HG03045 (cell line): Measurements from ENCODE around the gene PHF23.

ENCODE experiments used
- ATAC-seq: cut with Tn5 transposase; IDR thresholded peaks from one replicate; pipeline ENCODE4 v1.9.1; 2021; ENCODE audit warnings: mild to moderate bottlenecking, moderate library complexity; ENCODE audit not compliant: unreplicated experiment

PHF23 gene

GRCh38 chr17:7221278-7222092 is 17.8 kb downstream of the PHF23 start:
- no peak for ATAC-seq

- no peak for ATAC-seq
Observed at GRCh38 chr17:7220593-7221277, 18.5 kb downstream of the PHF23 start.

DNA sequence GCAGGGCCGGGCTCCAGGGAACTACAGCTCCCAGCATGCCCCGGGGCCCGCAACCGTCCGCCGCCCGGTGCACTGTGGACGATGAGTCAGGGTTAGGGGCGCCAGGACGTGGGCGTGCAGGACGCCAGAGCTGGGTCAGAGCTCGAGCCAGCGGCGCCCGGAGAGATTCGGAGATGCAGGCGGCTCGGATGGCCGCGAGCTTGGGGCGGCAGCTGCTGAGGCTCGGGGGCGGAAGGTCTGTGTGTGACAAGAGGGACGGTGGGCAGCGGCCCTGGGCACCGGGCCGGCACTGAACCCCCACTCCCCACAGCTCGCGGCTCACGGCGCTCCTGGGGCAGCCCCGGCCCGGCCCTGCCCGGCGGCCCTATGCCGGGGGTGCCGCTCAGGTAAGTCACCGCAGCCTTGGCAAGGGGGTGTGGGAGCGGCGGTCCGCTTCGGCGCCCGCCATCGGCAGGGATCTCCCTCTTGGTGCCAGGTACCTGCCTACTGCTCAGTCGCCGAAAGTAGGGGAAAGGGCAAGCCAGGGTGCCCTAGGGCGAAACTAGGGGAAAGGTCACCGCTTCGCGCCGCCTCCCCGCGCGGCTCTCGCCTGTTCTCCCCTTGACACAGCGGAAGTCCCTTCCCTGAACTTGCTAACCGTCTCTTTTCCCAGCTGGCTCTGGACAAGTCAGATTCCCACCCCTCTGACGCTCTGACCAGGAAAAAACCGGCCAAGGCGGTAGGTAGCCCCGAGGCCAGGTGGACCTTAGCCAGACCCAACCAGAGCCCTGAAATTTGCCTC is 19.3 kb downstream of the PHF23 start, which contains the start of the genes ACADVL and DLG4:
Gene ACADVL, plus strand, starts transcription at position 127 of the 781 bp plus-strand sequence. Its CDS starts 47 bp downstream, at position 174.
Gene DLG4, minus strand, starts transcription at position 25 of the 781 bp plus-strand sequence.
- ATAC-seq = peak; percentile 59

DNA sequence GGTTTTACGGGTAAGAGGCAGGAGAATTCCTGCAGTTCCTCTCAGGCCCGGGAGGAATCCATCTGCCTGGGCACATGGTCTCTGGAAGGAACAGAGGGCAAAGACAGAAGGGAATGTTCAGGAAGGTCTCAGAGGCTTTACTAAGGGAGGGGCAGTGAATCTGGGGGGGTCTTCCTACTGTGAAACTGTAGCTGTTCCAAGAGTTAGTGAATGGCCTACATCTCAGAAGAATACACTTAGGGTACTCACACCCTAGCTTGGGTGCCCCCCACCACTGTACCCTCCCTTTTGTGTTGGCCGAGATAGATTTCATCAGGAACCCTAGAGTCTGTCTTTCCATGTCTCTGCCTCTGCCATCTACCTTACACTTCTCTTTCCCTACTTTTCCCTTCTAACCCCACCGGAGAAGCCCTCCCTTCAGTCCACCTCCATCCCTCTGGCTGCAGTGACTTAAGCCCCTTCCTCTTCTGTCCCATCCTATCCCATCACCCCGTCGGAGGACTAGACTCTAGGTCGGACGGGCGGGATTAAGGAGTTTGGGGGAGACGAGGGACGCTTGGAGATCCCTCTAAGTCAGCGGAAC is 19.9 kb downstream of the PHF23 start:
- no peak for ATAC-seq

DNA sequence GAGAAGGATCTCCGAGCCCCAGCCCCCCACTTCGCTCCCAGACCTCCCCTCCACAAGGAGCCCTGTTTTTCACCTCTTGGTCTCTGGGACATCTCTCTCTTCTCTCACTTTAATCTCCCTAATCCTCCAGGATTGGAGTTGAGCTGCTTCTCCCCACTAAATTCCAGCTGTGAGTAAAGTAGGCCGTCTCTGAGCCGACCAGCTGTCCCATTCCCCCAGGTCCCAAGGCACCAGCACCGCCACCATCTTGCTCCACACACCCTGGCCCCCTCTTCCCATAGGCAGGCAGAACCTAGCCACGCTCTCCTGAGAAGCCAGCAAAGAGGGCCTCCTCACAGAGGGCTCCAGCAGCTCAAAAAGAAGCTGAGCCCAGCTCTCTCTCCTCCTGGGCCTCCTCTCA is 20.5 kb downstream of the PHF23 start:
- no peak for ATAC-seq

DNA sequence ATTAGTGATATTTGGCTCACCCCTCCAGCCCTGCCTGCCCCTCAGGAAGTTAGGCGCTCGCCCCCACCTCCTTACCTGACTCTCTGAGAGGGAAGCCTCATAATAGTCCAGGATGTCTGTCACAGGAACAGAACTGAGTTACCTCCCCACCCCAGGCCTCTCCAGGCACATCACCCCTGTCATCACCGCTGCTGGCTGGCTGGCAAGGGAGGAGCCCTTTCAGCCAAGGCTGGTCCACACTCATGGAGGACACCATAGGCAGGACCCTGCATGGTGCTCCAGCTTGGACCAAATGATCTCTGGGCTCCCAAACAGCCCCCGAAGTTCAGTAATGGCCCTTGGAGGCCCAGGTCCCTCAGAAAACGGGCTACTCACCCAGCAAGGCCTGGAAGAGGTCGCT is 21.1 kb downstream of the PHF23 start:
- no peak for ATAC-seq

GRCh38 chr17:7217113-7217987 is 21.9 kb downstream of the PHF23 start:
- no peak for ATAC-seq

DNA sequence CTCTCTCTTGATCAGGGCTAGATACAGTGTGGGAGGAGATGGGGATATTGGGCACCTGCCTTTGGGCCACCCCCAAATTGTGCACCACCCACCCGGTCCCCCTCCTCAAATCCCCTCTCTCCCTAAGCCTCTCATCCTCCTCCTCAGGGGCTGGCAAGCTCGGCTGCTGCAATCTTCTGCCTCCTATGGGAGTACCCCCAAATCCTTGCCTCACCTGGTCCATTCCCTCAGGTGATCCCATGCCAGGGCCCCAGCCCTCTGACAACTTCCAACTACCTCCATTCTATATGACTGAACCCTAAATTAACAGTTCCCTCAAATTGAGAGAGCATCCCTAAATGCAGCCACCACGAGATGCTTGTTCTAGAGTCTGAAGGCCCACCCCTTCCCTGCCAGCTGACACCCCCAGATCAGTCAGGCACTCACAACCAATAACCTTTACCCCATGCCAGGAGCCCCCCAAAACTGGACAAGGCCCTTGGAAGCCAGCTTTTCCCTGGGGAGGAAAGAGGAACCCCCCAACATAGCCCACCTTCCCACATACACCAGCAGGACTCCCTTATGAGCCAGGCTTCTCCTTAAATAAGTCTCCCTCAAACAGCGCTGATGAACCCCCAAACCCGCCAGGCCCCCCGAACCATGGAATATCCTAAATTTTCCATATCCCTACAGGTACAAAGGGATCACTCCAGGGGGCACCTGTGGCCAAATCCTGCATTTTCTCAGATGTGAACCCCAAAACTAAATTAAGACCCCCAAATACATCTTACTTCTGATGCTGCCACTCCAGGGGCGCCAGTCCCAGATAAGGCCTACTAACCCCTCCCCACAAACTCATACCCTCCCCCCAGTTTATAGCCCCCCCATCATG is 22.8 kb downstream of the PHF23 start:
- ATAC-seq = no peak

DNA sequence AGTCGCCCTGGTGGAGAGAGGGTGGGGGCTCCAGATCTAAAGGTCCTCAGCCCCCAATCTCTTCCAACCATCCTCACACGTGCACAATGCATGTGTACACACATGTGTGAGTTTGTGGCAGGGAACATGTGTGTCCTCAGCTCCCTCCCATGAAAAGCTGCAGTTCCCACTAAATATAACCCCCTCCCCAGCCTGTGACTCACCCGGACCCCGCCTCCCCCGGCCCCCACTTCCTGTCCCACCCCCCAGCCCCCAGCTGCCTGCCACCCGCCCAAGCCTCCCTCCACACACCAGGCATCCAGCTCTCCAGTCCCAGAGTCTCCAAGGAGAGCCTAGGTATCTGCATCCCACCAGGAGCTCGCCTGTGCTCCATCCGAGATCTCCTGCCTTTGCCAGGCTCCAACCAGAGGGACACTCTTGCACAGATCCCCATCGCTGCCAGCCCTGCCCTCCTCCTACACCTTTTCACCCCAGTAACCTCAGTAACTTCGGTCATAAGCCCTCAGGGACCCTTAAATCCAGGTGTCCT is 23.5 kb downstream of the PHF23 start:
- no peak for ATAC-seq

DNA sequence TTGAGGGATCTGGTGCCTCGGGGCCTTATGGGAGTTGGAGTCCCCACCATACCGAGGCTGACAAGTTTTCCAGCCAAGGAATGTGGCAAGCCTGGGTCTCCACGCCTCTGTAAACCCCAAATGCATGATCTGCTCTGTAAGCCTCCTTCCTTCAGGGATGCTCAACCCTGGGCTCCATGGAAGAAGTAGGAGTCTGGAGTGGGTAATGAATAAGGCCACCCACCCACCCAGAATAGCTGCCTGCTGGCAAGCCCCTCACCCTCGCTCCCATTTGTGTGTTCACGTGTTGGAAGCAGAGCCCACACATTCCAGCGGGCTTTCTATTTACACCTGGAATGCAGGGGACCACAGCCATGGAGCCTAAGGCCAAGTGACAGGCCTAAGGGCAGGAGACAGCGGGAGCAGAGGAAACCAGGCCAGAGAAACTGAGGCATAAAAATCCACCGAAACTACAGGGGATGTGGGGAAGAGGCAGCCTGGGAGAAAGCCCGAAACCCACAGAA is 24.1 kb downstream of the PHF23 start:
- ATAC-seq = no peak

DNA sequence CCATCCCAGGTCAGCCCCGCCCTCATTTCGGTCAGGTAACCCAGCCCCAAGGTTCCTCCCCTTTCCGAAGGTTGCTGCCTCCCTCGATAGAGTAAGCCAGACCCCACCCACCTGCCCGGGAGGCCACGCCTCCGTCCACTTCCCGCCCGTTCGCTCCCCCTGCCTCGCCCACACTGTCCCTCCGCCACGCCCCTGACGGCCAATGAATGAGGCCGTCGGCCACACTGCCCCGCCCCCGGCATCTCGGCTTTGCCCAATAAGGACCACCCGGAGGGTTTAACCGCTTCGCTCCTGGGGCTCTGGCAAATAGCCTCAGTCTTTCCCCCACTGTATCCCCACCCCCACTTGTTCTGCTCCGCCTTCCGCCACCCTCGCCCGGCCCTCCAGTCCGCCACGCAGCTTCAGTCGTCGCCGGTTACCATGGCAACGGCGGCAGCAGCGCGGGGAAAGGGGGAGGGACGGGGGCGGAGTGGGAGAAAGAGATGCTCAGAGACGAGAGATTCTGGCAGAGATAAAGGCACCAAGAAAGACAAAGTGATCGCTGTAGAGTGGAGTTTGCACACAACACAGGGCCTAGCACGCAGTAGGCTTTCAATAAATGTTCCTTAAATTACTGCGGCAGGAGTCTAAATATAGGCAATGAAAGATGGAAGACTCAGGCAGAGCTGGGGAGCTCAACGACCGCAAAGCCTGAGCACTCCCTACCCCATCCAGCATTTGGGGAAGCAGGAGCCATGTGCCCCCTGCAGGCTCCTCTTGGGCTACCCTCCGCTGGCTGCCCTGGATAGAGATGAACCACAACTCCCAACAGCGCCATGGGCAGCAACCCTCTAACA is 24.7 kb downstream of the PHF23 start:
- ATAC-seq = peak; percentile 79

DNA sequence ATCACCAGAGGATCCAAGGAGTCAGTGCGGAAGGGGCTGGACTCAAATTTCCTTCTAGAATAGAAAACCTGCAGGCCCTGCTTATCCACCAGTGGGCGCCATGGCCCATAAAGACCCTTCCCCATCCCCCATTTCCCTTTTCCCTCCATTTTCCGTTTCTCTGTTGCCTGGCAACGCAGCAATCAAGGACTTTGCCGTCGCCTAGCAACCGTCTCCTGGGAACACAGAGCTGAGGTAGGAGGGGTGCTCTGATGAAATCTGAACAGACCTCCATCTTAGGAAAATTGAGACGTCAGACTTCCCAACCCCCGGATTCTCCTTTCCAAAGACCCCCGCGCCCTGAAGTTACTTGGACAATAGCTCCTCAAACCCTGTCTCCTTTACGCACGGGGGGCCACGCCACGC is 25.4 kb downstream of the PHF23 start:
- ATAC-seq = no peak

- no peak for ATAC-seq
Observed at GRCh38 chr17:7211491-7212273, 27.6 kb downstream of the PHF23 start.

DNA sequence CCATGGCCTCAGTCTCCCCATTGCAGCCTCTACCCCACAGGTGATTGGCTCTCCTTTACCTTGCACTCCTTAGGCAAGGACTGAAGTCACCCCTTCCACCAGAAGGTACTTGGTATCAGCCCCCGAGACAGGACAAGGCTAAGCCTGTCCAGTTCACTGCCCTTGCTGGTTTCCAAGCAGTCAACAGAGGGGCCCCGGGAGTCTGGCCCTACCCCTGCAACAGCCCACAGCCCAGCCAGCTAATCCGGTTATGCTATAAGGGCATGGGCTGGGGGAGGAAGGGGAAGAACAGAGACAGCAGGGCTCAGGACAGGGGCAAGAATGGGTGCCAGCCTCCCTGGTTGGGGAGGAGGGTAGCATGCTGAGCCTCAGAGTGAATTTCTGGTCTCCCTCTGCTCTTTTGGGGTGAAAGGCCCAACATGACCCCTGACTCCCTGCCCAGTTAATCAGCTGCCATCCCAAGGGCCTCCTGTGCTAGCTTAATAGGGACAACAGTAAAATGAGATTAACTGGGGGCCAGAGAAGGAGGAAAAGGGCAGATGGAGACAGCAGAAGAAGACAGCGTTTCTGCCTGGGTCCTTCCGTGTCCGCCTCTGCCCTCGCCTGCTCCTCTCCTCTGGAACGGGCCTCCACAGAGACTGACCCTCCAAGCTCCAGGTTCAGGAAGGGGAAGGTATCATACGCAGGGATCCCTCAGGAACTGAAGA is 30.4 kb downstream of the PHF23 start:
- no peak for ATAC-seq

- ATAC-seq = no peak
Observed at GRCh38 chr17:7208027-7208571, 31.2 kb downstream of the PHF23 start.
